Breast epithelium (tissue), 3 donors: Measurements from ENCODE around the gene SLC37A1.

Source experiments
- CTCF ChIP-seq, 3 donors: fragments of 450-650 bp; IDR thresholded peaks; one replicate each; pipeline ENCODE4 v1.5.1; 2016 to 2017; ENCODE audit warnings: antibody characterized with exemption in 3 of 3, mild to moderate bottlenecking in 3 of 3, moderate library complexity in 3 of 3
- POLR2A ChIP-seq: fragments of 450-650 bp; IDR thresholded peaks from one replicate; pipeline ENCODE4 v1.6.1; 2016; ENCODE audit warnings: antibody characterized with exemption, mild to moderate bottlenecking, moderate library complexity
- POLR2AphosphoS5 ChIP-seq, 3 donors: sonication (generic); formaldehyde crosslinking; IDR thresholded peaks; one replicate each; pipeline ENCODE4 v1.6.1; 2017; ENCODE audit warnings: antibody characterized with exemption in 3 of 3

- TF ChIP-seq CTCF (IDR thresholded peaks at IDR 0.05) (no peak), POLR2A (no peak), POLR2AphosphoS5 (IDR thresholded peaks at IDR 0.05) (no peak)
Measured at GRCh38 chr21:42491328-42491727, 22.3 kb upstream of the SLC37A1 start.
